Liver (tissue), 3 donors: ENCODE results near the gene NSUN2.

Source experiments
- CTCF ChIP-seq: fragments of 150-350 bp; IDR thresholded peaks from 2 replicates; pipeline ENCODE4 v1.5.1; 2017; ENCODE audit warnings: improper control_type of control experiment, low read depth, low read length; ENCODE audit not compliant: missing input control
- RAD21 ChIP-seq, 2 donors: IDR thresholded peaks; 2 replicates each; pipeline ENCODE4 v1.6.1; 2016; ENCODE audit warnings: antibody characterized with exemption in 2 of 2, mild to moderate bottlenecking in 2 of 2
- TAF1 ChIP-seq: conservative IDR thresholded peaks from 2 replicates; pipeline ENCODE4 v1.6.1; 2016; ENCODE audit warnings: antibody characterized with exemption, mild to moderate bottlenecking
- YY1 ChIP-seq: IDR thresholded peaks from 2 replicates; pipeline ENCODE4 v1.6.1; 2016; ENCODE audit warnings: antibody characterized with exemption, mild to moderate bottlenecking
- TF ChIP-seq, protein P1 (sequence below): IDR thresholded peaks from 2 replicates; pipeline ENCODE4 v1.6.1; 2016; ENCODE audit warnings: antibody characterized with exemption
- donor health status: healthy.
- donor health status: healthy.

- no peak for TF ChIP-seq CTCF
- no peak for TF ChIP-seq YY1
- TF ChIP-seq TAF1, result no peak
- no peak for TF ChIP-seq RAD21 (IDR thresholded peaks at IDR 0.05)
- TF ChIP-seq, protein P1, sequence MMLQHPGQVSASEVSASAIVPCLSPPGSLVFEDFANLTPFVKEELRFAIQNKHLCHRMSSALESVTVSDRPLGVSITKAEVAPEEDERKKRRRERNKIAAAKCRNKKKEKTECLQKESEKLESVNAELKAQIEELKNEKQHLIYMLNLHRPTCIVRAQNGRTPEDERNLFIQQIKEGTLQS, result no peak
Observed at GRCh38 chr5:6551955-6552313, 80.9 kb downstream of the NSUN2 start.
